Raji (cell line): ENCODE results near the gene NR2C2.

ENCODE experiments used
- POLR2A ChIP-seq: IDR thresholded peaks from 2 replicates; pipeline ENCODE4 v1.6.1; 2011; ENCODE audit warnings: low read depth, low read length, control low read depth; ENCODE audit not compliant: insufficient read depth

The NR2C2 gene

DNA sequence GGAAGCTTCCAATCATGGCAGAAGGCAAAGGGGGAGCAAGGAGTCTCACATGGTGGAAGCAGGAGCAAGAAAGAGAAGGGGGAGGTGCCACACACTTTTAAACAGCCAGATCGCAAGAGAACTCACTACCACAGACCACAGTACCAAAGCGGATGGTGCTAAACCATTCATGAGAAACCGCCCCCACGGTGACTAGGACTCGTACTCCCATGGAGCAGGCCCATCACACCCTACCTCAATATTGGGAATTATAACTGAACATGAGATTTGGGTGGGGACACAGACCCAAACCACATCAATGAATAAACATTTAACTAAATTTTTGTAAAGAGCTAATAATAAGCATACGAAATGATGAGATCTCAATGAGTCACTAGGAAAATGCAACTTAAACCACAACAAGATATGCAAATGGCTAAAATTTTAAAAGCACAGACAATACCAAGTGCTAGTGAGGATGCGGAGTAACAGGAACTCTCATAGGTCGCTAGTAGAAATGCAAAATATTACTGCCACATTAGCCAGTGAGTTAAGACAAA lies 107.7 kb downstream of the NR2C2 start:
- TF ChIP-seq POLR2A: no peak

DNA sequence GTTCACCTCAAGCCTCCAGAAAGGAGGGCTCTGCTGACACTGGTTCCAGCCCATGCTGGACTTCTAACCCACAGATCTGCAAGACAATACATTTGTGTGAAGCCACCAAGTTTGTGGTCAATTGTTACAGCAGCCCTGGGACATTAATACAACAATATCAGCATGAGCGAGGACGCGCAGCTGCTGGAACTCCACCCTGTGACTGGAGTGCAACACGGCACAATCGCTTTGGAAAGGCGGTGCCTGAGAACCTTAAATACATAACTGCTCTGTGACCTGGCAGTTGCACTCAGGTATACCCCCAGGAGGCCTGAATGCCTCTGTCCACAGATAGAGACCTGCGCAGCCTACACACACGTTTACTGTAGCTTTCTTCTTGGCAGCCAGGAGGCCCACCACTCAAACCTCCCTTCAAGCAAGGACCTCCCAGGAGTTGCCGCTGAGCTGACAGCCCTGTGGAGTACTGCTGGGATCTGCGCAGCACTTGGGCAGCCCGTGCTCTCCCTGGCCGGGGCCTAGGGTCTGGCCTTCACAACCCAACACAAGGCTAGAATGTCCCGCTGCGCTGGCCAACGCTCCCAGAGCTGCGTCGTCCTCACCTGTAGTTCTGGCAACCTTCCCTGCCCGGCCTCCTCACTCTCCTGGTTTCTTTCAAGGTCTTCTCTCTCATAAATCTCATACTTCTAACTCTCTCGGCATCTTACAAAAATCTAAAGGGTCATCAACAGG lies 109.5 kb downstream of the NR2C2 start:
- TF ChIP-seq POLR2A: no peak

DNA sequence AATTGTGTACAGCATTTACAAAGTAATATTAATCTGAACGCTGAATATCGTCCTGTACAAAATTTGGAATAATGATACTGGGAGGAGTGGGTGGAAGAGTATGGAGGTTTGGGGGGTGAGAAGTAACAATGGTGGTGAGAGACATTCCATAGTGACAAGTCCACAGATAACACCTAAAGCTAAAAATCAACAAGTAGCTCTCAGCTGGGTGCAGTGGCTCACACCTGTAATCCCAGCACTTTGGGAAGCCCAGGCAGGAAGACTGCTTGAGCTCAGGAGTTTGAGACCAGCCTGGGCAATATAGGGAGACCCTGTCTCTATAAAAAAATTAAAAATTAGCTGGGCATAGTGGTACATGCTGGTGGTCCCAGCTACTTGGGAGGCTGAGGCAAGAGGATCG lies 112.6 kb downstream of the NR2C2 start:
- no peak for TF ChIP-seq POLR2A

DNA sequence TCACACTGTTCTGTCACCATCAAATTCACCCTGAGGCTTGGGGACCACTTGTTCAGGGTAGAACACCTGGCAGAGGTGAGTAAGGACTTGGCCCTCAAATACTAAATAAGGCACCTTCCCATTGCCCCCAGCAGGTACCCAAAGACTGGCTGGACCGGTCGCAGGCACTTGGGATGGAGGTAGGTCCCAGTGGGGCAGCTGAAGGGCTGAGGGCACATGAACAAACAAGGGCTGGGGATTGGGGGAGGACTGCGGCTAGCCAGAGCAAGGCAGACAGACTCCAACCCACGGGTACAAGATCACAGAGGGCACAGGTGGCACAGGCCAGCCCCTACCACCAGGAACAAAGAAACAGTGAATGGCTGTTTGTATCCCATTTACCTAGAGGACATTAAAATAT lies 115.9 kb downstream of the NR2C2 start:
- no peak for TF ChIP-seq POLR2A

DNA sequence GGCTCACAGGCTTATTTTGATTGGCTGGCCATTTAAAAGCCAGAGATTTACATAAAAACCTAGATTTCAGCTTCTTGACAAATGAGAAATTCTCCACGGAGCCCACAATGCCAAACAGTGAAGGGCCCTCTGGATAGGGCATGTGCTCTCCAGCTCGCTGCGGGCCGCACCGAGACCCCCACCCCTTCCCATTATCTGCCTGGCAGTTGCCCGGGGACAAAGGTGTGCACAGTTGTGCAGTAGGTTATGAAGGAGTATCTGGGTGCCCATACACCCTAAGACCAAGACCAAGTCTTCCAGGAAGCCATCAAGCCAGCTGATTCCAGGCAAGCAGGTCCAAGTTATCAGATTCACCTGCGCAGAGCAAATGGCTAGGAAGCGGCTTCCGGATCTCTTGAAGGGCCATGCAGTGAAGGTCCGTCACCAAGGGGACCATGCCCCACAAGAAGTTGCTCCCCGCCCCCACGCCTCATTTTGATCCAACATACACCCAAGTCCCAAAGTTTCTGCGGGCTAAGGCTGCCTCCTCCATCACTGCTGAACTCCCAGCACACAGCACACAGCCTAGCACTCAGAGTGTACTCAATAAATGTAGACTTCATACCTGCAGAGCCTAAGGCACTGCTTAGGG lies 116.4 kb downstream of the NR2C2 start:
- TF ChIP-seq POLR2A: no peak

DNA sequence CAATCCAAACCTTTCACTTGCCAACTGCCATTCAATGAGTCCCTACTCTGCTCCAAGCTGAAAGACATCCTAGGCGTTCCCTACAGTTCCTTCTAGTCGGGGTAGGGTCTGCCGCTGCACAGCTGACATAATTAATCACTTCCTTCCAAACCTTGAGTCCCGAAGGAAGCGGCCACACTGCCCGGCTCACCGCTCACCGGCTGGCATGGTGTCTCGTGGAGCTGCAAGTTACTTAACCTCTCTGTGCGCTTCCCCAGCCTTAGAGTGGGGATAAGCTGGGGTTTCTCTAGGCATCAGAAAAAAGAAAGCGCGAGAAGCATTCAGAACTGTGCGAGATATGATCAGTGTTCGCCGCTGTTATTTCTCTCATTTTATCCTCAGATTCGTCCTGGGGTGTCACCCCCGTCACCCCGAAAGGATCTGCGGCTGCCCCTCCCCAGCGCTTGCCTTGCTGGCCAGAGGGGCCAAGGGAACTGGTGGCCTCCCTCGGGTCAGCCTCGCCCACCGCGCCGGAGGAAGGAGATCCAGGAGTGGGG lies 117.0 kb downstream of the NR2C2 start:
- no peak for TF ChIP-seq POLR2A

DNA sequence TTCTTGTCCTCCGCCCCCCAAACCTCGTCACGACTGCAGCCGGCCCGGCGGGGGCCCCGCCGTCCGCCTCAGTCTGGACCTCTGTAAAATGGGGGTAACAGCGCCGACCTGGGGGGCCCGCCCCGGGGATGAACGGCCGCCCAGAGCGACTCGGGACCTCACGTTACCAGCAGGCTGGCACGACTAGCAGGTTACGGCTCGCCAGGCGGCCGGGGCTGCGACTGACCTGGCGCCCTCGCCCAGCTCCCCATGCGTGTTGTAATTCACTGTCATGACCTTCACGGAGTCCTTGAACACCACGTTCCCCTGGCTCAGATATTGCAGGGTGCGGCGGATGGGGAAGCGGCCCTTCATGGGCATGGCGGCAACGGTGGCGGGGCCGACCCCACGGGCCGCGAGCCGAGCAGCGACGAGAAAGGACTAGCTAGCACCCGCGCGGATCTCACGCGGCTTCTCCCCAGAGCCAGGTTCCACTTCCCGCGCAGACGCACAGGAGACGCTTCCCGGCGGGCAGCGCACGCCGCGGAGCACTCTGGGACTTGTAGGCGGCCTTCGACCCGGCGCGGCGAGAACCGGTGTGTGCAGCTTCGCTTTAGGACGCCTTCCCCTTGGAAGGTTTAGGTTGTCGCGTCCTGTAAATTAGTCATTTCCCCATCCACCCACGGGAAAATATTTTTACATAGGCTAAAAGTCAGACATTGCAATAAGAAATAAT lies 117.6 kb downstream of the NR2C2 start, which contains the start of gene MRPS25:
Gene MRPS25, minus strand, starts transcription at position 481 of the 715 bp plus-strand sequence. Its CDS starts 121 bp downstream, at position 360.
- peak; percentile 99 for TF ChIP-seq POLR2A

DNA sequence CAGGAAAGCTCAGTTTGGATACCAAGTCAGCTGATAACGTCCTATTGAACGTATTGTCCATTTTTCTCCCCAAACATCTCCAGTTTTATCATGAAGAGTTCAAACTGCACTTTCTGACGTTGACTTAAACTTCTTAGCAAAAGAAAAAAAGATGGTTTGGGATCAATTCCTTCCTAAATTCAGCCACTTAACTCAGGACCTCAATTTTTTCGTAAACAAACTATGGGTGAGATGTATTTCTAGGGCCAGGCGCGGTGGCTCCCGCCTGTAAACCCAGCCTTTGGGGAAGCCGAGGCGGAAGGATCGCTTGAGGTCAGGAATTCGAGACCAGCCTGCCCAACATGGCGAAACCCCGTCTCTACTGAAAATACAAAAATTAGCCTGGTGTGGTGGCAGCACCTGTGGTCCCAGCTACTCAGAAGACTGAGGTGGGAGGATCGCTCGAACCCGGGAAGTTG lies 118.2 kb downstream of the NR2C2 start:
- TF ChIP-seq POLR2A: no peak

DNA sequence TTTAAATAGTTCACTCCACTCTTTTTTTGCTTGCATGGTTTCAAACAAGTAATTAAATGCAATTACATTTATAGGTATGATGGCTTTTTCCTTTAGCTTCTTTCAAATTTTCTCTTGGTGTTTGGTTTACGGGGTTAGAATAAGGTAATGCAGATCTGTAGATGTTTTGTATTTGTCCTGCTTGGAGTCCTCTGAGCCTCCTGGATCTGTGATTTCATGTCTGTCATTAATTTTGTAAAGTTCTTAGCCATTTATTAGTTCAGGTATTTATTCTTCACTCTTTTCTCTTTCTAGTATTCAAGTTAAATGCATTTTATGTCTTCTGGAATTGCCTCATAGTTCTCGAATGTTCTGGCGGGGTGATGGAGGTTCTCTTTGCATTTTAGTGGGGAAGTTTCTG lies 119.1 kb downstream of the NR2C2 start:
- no peak for TF ChIP-seq POLR2A

DNA sequence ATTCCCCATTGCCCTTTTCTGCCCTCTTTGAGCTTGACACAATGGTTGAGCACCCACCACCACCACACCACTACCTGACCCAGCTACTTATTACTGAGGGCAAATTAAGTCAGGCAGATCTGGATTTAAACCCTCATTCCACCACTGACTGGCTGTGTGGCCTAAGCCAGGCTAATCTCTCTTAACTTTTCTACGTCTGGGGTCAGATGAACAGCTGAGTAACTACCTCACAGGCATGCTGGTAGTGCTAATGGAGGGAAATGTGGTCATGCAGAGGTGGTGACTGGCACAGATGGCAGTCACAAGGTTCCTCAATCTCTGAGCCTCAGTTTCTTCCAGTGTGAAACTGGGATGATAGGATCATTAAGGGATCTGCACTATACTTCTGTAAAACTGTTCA lies 122.1 kb downstream of the NR2C2 start:
- TF ChIP-seq POLR2A: no peak

DNA sequence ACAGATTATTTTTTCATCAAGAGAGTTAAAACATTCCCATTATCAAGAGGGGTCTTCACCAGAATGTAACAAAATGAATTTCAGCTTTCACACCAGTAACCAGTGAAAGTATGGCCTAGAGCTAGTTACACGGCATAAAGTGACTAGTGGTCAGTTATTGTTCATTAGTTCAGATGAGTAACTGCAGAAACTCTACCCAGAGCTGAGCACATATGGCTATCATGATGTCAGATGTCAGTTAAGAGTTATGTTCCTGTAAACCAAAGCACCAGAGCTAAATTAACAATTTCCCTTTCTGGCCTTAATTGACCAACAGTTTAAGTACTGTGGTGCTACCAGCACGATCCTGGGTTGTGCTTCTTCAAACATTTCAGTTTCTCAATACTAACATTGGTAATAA lies 124.3 kb downstream of the NR2C2 start:
- no peak for TF ChIP-seq POLR2A

DNA sequence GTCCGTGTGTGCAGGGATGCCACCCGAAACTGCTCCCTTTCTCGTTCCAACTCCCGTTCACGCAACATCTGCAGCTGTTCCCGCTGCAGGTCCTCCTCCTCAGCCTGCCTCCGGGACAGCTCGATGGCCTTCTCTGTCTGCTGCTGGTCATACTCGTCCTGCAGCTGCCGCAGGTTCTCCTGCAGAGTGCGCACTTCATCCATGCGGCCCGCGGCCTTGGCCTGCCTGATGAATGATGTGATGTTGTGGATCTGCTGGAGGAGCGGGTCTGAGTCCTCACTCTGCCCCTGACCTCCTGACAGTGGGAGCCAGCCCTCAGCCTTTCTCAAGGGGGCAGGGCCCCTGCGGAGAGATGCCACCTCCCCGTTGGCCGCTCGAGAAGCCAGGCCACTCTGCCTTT lies 127.1 kb downstream of the NR2C2 start:
- no peak for TF ChIP-seq POLR2A

DNA sequence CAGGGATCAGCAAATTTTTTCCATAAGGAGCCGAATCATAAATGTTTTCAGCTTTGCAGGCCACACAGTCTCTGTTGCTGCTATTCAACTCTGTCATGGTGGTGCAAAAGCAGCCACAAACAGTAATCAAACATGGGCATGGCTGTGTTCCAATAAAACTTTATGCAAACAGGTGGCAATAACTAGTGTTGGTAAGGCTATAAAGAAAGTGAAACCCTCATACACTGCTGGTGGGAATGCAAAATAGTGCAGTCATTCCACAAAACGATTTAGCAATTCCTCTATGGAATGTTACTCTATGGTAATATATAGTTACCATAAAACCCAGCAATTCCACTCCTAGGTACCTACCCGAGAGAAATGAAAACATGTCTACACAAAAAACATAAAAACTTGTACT lies 131.7 kb downstream of the NR2C2 start:
- TF ChIP-seq POLR2A: no peak

DNA sequence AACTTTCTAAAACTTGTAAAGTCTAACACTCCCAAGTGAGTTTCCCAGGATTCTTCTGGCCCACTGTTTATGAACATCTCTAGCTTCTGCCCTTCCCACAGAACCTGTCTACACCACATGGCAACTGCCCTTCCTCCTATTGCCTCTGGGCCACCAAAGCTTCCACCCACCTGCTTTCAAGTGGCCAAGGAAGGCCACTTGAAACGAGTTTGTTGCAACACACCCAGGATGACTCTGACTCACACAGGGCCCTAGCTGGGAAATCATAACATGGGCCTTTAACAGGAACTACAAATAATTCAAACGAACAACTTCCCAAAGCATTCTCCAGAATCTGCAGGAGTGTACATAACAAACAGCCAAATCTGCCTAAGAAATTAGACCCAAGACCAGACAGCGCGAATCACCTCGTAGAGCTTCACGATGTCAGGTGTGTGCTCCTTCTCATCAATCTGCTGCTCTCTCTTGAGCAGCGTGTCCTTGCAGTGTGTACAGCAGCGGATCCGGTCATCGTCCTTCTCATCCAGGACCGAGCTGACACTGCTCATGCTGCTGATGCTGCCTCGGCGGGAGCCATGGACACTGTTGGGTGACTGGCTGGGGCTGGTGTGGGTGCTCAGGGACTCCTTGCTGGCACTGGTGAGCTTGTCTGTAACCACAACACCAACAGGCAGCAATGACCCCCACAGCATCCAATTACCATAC lies 134.7 kb downstream of the NR2C2 start:
- TF ChIP-seq POLR2A: no peak

DNA sequence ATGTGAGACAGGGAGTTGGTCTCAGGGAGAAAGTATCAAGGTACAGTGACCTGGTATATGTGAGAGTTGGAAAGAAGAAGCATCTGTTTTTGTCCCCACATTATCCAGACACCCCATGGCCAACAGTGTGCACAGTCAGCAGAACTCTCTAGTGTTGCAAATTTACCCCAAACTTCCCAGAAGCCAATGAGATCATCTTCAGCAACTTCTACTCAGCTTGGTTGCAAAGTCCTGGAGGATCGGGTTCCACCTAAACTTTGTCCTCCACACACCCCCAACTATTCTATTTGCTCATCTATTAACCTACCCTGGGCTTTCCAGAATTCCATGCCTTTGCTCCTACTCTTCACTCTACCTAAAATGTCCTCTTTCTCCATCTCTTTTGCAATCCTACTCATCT lies 135.9 kb downstream of the NR2C2 start:
- TF ChIP-seq POLR2A: no peak
